Astrocyte (in vitro differentiated cells and primary cell): Measurements from ENCODE around the gene PXK. TPM values are rescaled to one million over a fixed set of nuclear protein-coding genes. Genes with fewer than 3 reads are reported as not detected.
"Not testable (repeated sequence)": the region's sequence is repeated elsewhere in the genome, so short reads cannot be mapped to it uniquely, and the experiment has no call there.

Source experiments
- DNase-seq: peaks from one replicate; pipeline ENCODE4 v3.0.0-alpha.2; 2010; ENCODE audit warnings: low read depth
- FAIRE-seq: peaks from 2 replicates; lab custom pipeline; 2011; peaks lifted over from hg19 to GRCh38; lab: Jason Lieb, UNC
- H2AFZ ChIP-seq: 2 replicates; pipeline ENCODE4 v1.6.0; 2012; ENCODE audit warnings: low read depth, low read length, inconsistent platforms
- H3K27ac ChIP-seq: 2 replicates; pipeline ENCODE4 v1.5.1; 2011; ENCODE audit warnings: low read depth, low read length, inconsistent platforms
- H3K27me3 ChIP-seq: 2 replicates; pipeline ENCODE4 v1.6.0; 2011; ENCODE audit warnings: low read length, inconsistent platforms; ENCODE audit not compliant: insufficient read depth
- H3K36me3 ChIP-seq: 2 replicates; pipeline ENCODE4 v1.5.1; 2011; ENCODE audit warnings: low read length, inconsistent platforms; ENCODE audit not compliant: insufficient read depth
- H3K4me1 ChIP-seq: 2 replicates; pipeline ENCODE4 v1.5.1; 2011; ENCODE audit warnings: low read length, inconsistent platforms; ENCODE audit not compliant: insufficient read depth
- H3K4me2 ChIP-seq: 2 replicates; pipeline ENCODE4 v1.6.0; 2012; ENCODE audit warnings: low read length, inconsistent platforms
- H3K4me3 ChIP-seq: 2 replicates; pipeline ENCODE4 v1.5.1; 2011; ENCODE audit warnings: low read depth, mild to moderate bottlenecking, low read length, inconsistent platforms; ENCODE audit not compliant: insufficient read depth
- H3K79me2 ChIP-seq: 2 replicates; pipeline ENCODE4 v1.6.0; 2012; ENCODE audit warnings: mild to moderate bottlenecking, low read length, inconsistent platforms; ENCODE audit not compliant: insufficient read depth
- H3K9ac ChIP-seq: 2 replicates; pipeline ENCODE4 v1.6.0; 2012; ENCODE audit warnings: mild to moderate bottlenecking, low read length, inconsistent platforms
- H3K9me3 ChIP-seq: 2 replicates; pipeline ENCODE4 v1.5.1; 2012; ENCODE audit warnings: low read depth, mild to moderate bottlenecking, low read length, inconsistent platforms; ENCODE audit not compliant: insufficient read depth
- H4K20me1 ChIP-seq: 2 replicates; pipeline ENCODE4 v1.6.0; 2012; ENCODE audit warnings: low read length, inconsistent platforms; ENCODE audit not compliant: insufficient read depth
- H3K27ac Mint-ChIP-seq: one replicate; pipeline ENCODE4 v1.8.0; 2021; ENCODE audit warnings: mild to moderate bottlenecking, mixed read lengths; ENCODE audit not compliant: unreplicated experiment
- H3K27me3 Mint-ChIP-seq: one replicate; pipeline ENCODE4 v1.8.0; 2021; ENCODE audit warnings: low read depth, mixed read lengths; ENCODE audit not compliant: unreplicated experiment
- H3K36me3 Mint-ChIP-seq: one replicate; pipeline ENCODE4 v1.8.0; 2021; ENCODE audit warnings: low read depth, mixed read lengths; ENCODE audit not compliant: unreplicated experiment
- H3K4me1 Mint-ChIP-seq: one replicate; pipeline ENCODE4 v1.8.0; 2021; ENCODE audit warnings: low read depth, mixed read lengths; ENCODE audit not compliant: unreplicated experiment
- H3K4me3 Mint-ChIP-seq: one replicate; pipeline ENCODE4 v1.8.0; 2021; ENCODE audit warnings: mild to moderate bottlenecking, moderate library complexity, mixed read lengths; ENCODE audit not compliant: unreplicated experiment
- H3K9me3 Mint-ChIP-seq: one replicate; pipeline ENCODE4 v1.8.0; 2021; ENCODE audit warnings: mild to moderate bottlenecking, mixed read lengths; ENCODE audit not compliant: unreplicated experiment
- CTCF ChIP-seq: IDR thresholded peaks from 2 replicates; pipeline ENCODE4 v1.5.1; 2011; ENCODE audit warnings: low read depth, mild to moderate bottlenecking, inconsistent platforms, low read length, moderate library complexity; ENCODE audit not compliant: insufficient read depth
- EZH2 ChIP-seq: IDR thresholded peaks from 2 replicates; pipeline ENCODE4 v1.6.1; 2012; ENCODE audit warnings: mild to moderate bottlenecking, low read length, inconsistent platforms; ENCODE audit not compliant: insufficient read depth
- total RNA-seq: library from RNA; stranded (reverse); gene quantifications from 2 replicates; pipeline ENCODE4 v1.2.1, GENCODE V29; 2021

The PXK gene
- total RNA-seq, 1 donor from 2014 or later, result 10.5 TPM

GRCh38 chr3:58434990-58435389 is 102.3 kb downstream of the PXK start:
- Histone ChIP-seq H3K79me2 (peaks cover 26% of the 10 kb centered on the region), H3K27me3 (no peaks in the 10 kb centered on the region), H3K4me1 (peaks cover 18% of the 10 kb centered on the region), H3K9ac (no peak overlapping the region), H3K4me2 (peak overlapping the region; percentile 81), H3K27ac (peak overlapping the region; percentile 96), H3K36me3 (peaks cover 17% of the 10 kb centered on the region), H3K4me3 (no peak overlapping the region), H2AFZ (no peak overlapping the region), H3K9me3 (no peaks in the 10 kb centered on the region), H4K20me1 (peaks cover 16% of the 10 kb centered on the region)
- FAIRE-seq, result peak; percentile 63
- Mint-ChIP-seq H3K4me3 (peak overlapping the region; percentile 72), H3K4me1 (peaks cover 30% of the 10 kb centered on the region), H3K27me3 (no peaks in the 10 kb centered on the region), H3K27ac (peak overlapping the region; percentile 84), H3K36me3 (no peaks in the 10 kb centered on the region), H3K9me3 (no peaks in the 10 kb centered on the region)
- peak; percentile 83 for DNase-seq
- TF ChIP-seq CTCF (no peak), EZH2 (no peak)

- DNase-seq, H3K27ac Mint-ChIP-seq, FAIRE-seq, H3K9ac ChIP-seq, H4K20me1 ChIP-seq, H3K27me3 Mint-ChIP-seq, H2AFZ ChIP-seq, H3K9me3 ChIP-seq, H3K4me2 ChIP-seq, H3K4me3 Mint-ChIP-seq, H3K27me3 ChIP-seq, H3K27ac ChIP-seq, H3K9me3 Mint-ChIP-seq, H3K36me3 ChIP-seq, H3K36me3 Mint-ChIP-seq, H3K4me3 ChIP-seq: not testable (repeated sequence)
- peaks cover 36% of the 10 kb centered on the region for H3K4me1 Mint-ChIP-seq
- Histone ChIP-seq H3K4me1 (peaks cover 21% of the 10 kb centered on the region), H3K79me2 (peaks cover 13% of the 10 kb centered on the region)
Measured at GRCh38 chr3:58437276-58437675, 104.6 kb downstream of the PXK start.

DNA sequence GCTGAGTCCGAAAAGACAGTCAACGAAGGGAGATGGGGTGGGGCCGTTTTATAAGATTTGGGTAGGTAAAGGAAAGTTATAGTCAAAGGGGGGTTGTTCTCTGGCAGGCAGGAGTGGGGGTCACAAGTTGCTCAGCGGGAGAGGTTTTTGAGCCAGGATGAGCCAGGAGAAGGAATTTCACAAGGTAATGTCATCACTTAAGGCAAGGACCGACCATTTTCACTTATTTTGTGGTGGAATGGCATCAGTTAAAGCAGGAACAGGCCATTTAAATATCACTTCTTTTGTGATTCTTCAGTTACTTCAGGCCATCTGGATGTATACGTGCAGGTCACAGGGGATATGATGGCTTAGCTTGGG is 108.3 kb downstream of the PXK start:
- DNase-seq, H4K20me1 ChIP-seq, H3K27ac ChIP-seq, H3K36me3 Mint-ChIP-seq, H3K9me3 Mint-ChIP-seq, H3K27me3 Mint-ChIP-seq, H3K79me2 ChIP-seq, H3K4me3 ChIP-seq, H3K9me3 ChIP-seq, FAIRE-seq, H3K4me1 ChIP-seq, H3K27me3 ChIP-seq, H3K36me3 ChIP-seq, H3K4me3 Mint-ChIP-seq: not testable (repeated sequence)
- Histone ChIP-seq H2AFZ (peak overlapping the region; percentile 26), H3K9ac (peak overlapping the region; percentile 22), H3K4me2 (peak overlapping the region; percentile 31)
- Mint-ChIP-seq H3K27ac (peak overlapping the region; percentile 94), H3K4me1 (peaks cover 18% of the 10 kb centered on the region)
